ENCODE data around the gene NEO1. TPM values are rescaled to one million over a fixed set of nuclear protein-coding genes. Genes with fewer than 3 reads are reported as not detected.

The NEO1 gene
- total RNA-seq, 1 experiment from 2014 or later = 41.8 TPM

GRCh38 chr15:73139744-73140553 is 87.7 kb downstream of the NEO1 start:
- H3K36me3 Mint-ChIP-seq (ENCODE audit: insufficient read depth in 1 of 3, low read depth in 3 of 3) = peaks cover 2 to 19% (median 4%) of the 10 kb centered on the region in 3 experiments; a peak in 5 of 7 replicates

More at GRCh38 chr15:73139744-73140553, 87.7 kb downstream of the NEO1 start:
- Histone ChIP-seq H3K14ac (ENCODE audit: insufficient read depth, low read length) (no peak overlapping the region), H3K18ac (ENCODE audit: insufficient read length, low read depth, low read length) (no peak overlapping the region), H4K20me1 (ENCODE audit: control insufficient read depth, insufficient read depth, insufficient read length) (no peaks in the 10 kb centered on the region), H3K4me1 (ENCODE audit: insufficient read depth, low read length) (no peaks in the 10 kb centered on the region), H3K27ac (ENCODE audit: insufficient read length, low read depth, low read length) (no peak overlapping the region), H2BK12ac (ENCODE audit: insufficient read length, low read depth, low read length) (no peak overlapping the region), H2BK20ac (ENCODE audit: low read depth, low read length, poor library complexity, severe bottlenecking) (no peak overlapping the region), H3T11ph (ENCODE audit: low read length) (no peak overlapping the region), H3K27me3 (ENCODE audit: insufficient read depth, low read length) (no peaks in the 10 kb centered on the region), H3K56ac (ENCODE audit: insufficient read length, low read depth, low read length) (no peak overlapping the region), H2BK5ac (ENCODE audit: insufficient read length, low read length) (no peak overlapping the region), H3K79me2 (ENCODE audit: insufficient read depth, low read length) (no peaks in the 10 kb centered on the region), H3K23me2 (ENCODE audit: insufficient read length, low read depth, low read length, poor library complexity, severe bottlenecking) (no peaks in the 10 kb centered on the region), H4K5ac (ENCODE audit: insufficient read length, low read depth, low read length) (no peak overlapping the region), H4K8ac (replicated peaks; ENCODE audit: insufficient read length, low read depth, low read length) (no peak overlapping the region), H2AK5ac (ENCODE audit: insufficient read length, low read length) (no peak overlapping the region), H3K4ac (ENCODE audit: low read depth, low read length) (no peak overlapping the region), H2AFZ (ENCODE audit: low read length) (no peak overlapping the region), H3K9me3 (ENCODE audit: control insufficient read depth, low read depth, low read length) (no peaks in the 10 kb centered on the region), H3K9ac (ENCODE audit: extremely low read depth, insufficient read length, low read length) (no peak overlapping the region), H2BK120ac (ENCODE audit: low read depth, low read length, poor library complexity, severe bottlenecking) (no peak overlapping the region), H4K91ac (ENCODE audit: insufficient read length, low read depth, low read length) (no peak overlapping the region), H3K4me2 (ENCODE audit: insufficient read depth, insufficient read length, low read length) (no peak overlapping the region), H2BK15ac (ENCODE audit: low read depth, low read length) (no peak overlapping the region), H3K79me1 (ENCODE audit: insufficient read depth, low read depth, low read length, poor library complexity, severe bottlenecking) (no peaks in the 10 kb centered on the region), H3K23ac (ENCODE audit: insufficient read length, low read depth, low read length) (no peak overlapping the region)
- DNase-seq = no peak
- Mint-ChIP-seq H3K4me3 (no peak overlapping the region), H3K4me1 (no peaks in the 10 kb centered on the region), H3K27ac (no peak overlapping the region), H3K27me3 (ENCODE audit: low read depth) (no peaks in the 10 kb centered on the region), H3K9me3 (no peaks in the 10 kb centered on the region)
- TF ChIP-seq CTCF (conservative IDR thresholded peaks at IDR 0.05) = no peak
- no CpG with 5 or more reads among the region's 5 CpGs for WGBS (ENCODE audit: extremely low coverage, insufficient read length, low lambda C conversion rate)

All from H9 (cell line).